ENCODE measurements around the gene SLC12A7.

The SLC12A7 gene

DNA sequence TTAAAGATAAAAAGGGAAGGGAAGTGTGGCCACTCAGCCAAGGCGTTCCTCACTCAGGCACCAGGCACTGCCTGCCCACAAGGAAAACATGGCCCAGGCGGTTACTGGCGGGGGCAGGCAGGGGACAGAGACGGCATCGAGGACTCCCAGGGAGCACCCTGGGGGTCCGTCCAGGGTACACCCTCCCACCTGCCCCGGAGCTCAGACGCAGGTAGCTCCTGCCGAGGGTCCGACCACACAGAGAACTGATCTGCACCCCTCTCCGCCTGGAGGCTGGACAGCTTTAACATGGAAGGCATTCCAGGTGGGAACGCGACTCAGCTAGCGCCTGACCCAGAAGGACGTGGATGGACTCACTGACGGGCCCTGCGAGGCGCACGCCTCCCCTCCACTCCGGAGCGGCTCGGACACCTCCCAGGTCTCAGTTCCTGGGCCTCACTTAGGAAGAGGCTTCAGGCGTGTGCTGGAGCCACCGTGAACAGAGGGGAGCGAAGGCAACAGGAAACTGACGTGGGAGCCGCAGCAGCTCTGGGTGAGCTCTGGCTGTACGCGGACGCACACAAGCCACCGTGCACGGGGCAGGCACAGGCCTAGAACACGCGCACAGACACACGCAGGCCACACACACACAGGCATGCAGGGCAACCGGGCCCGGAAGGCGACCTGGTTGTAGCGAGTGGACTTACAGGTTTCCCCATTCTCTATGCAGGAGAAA is 55.8 kb downstream of the SLC12A7 start:
- TF ChIP-seq, protein P1, sequence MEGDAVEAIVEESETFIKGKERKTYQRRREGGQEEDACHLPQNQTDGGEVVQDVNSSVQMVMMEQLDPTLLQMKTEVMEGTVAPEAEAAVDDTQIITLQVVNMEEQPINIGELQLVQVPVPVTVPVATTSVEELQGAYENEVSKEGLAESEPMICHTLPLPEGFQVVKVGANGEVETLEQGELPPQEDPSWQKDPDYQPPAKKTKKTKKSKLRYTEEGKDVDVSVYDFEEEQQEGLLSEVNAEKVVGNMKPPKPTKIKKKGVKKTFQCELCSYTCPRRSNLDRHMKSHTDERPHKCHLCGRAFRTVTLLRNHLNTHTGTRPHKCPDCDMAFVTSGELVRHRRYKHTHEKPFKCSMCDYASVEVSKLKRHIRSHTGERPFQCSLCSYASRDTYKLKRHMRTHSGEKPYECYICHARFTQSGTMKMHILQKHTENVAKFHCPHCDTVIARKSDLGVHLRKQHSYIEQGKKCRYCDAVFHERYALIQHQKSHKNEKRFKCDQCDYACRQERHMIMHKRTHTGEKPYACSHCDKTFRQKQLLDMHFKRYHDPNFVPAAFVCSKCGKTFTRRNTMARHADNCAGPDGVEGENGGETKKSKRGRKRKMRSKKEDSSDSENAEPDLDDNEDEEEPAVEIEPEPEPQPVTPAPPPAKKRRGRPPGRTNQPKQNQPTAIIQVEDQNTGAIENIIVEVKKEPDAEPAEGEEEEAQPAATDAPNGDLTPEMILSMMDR (conservative IDR thresholded peaks at IDR 0.05; ENCODE audit: low read depth, low read length) = no peak
- DNase-seq (ENCODE audit: low read depth) = no peak
- no peak overlapping the region for H3K4me3 ChIP-seq (ENCODE audit: low read depth, low read length)

GRCh38 chr5:1054799-1055775 is 56.8 kb downstream of the SLC12A7 start:
- no peak overlapping the region for H3K4me3 ChIP-seq (ENCODE audit: low read depth, low read length)
- TF ChIP-seq, protein P1 (conservative IDR thresholded peaks at IDR 0.05; ENCODE audit: low read depth, low read length) = no peak
- DNase-seq (ENCODE audit: low read depth) = no peak

DNA sequence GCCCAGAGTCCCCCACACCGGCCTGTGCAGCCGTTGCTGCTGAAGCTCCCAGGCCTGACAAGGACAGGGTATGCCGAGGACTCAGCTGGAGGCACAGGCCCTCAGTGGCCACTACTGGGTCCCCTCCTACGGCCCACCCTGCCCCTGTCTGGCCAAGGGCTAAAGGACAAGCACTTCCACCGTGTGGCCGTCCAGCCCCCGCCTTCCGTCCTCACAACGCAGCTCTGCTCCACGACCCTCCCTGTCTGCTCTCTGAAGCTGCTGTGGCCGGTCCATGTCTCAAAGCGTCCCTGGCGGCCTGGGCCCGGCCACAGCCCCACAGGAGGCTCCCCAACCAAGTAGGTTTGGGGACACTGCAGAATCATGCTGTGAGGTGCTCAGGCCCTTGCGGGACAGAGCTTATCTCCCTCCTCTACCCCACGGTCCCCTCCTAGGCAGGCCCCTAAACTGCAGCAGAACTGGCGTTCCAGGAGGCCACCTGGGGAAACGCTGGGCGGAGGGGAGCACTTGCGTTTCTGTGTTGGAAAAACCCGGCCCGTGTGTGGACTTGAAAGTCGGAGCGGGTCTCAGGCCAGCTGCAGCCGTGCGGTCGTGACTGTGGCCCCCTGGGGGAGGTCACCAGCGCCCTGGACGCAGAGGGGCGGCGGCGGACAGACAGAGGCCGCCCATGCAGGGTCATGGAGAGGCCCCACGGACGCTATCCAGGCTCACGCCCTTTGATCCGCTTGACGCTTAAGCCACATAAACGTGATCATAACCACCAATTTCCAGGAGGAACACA is 57.7 kb downstream of the SLC12A7 start:
- no peak overlapping the region for H3K4me3 ChIP-seq (ENCODE audit: low read depth, low read length)
- DNase-seq (ENCODE audit: low read depth) = no peak
- TF ChIP-seq, protein P1 (conservative IDR thresholded peaks at IDR 0.05; ENCODE audit: low read depth, low read length) = no peak

GRCh38 chr5:1053391-1054017 is 58.4 kb downstream of the SLC12A7 start:
- TF ChIP-seq, protein P1 (conservative IDR thresholded peaks at IDR 0.05; ENCODE audit: low read depth, low read length) = no peak
- no peak for DNase-seq (ENCODE audit: low read depth)
- H3K4me3 ChIP-seq (ENCODE audit: low read depth, low read length) = no peak overlapping the region

GRCh38 chr5:1052641-1053390 is 59.0 kb downstream of the SLC12A7 start:
- TF ChIP-seq, protein P1 (conservative IDR thresholded peaks at IDR 0.05; ENCODE audit: low read depth, low read length) = no peak
- H3K4me3 ChIP-seq (ENCODE audit: low read depth, low read length) = no peak overlapping the region
- DNase-seq (ENCODE audit: low read depth) = no peak

DNA sequence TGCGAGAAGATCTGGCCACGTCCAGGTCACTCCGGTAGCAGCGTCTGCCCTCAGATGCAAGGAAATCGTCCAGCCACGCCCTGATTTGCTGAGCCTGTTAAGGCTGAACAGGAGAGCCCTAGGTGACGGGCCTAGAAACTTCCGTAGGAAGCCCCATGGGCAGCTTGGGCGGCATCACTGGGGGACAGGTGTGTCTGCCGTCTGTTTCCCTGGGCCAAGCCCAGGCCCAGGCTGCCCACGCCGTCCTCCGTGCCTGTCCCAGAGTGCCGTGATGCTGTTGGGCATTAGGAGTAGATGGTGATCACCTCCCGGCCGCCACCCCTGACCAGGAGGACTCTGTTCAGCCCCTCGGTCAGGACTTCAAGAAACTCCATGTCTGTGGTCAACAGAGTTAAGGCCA is 59.8 kb downstream of the SLC12A7 start:
- TF ChIP-seq, protein P1 (conservative IDR thresholded peaks at IDR 0.05; ENCODE audit: low read depth, low read length) = no peak
- no peak overlapping the region for H3K4me3 ChIP-seq (ENCODE audit: low read depth, low read length)
- no peak for DNase-seq (ENCODE audit: low read depth)
